Measurements from ENCODE around the gene THEMIS2.
"Not testable (repeated sequence)": the region's sequence is repeated elsewhere in the genome, so short reads cannot be mapped to it uniquely, and the experiment has no call there.

The THEMIS2 gene

GRCh38 chr1:27863538-27863915 is 8.8 kb upstream of the THEMIS2 start:
- DNase-seq, result no peak

- no peak for DNase-seq
Measured at GRCh38 chr1:27864264-27864895, 8.0 kb upstream of the THEMIS2 start.

GRCh38 chr1:27865821-27866220 is 6.5 kb upstream of the THEMIS2 start:
- DNase-seq, result no peak

GRCh38 chr1:27868556-27868931 is 3.8 kb upstream of the THEMIS2 start:
- DNase-seq, result no peak

- DNase-seq, result no peak
Measured at GRCh38 chr1:27868932-27869718, 3.2 kb upstream of the THEMIS2 start.

- DNase-seq, result no peak
Measured at GRCh38 chr1:27869719-27870085, 2.6 kb upstream of the THEMIS2 start.

- not testable (repeated sequence) for DNase-seq
Measured at GRCh38 chr1:27871076-27871475, 1.3 kb upstream of the THEMIS2 start.

- no peak for DNase-seq
Measured at GRCh38 chr1:27872802-27873551, 633 bp downstream of the THEMIS2 start.

- DNase-seq, result no peak
Measured at GRCh38 chr1:27873671-27874384, 1.5 kb downstream of the THEMIS2 start.

- DNase-seq, result no peak
Measured at GRCh38 chr1:27876341-27877114, 4.2 kb downstream of the THEMIS2 start.

GRCh38 chr1:27877115-27877416 is 4.7 kb downstream of the THEMIS2 start:
- no peak for DNase-seq

GRCh38 chr1:27878039-27878438 is 5.7 kb downstream of the THEMIS2 start:
- no peak for DNase-seq

- no peak for DNase-seq
Measured at GRCh38 chr1:27878787-27879335, 6.5 kb downstream of the THEMIS2 start.

GRCh38 chr1:27879374-27880082 is 7.2 kb downstream of the THEMIS2 start:
- no peak for DNase-seq

- no peak for DNase-seq
Measured at GRCh38 chr1:27882543-27882903, 10.2 kb downstream of the THEMIS2 start.

GRCh38 chr1:27883536-27883935 is 11.2 kb downstream of the THEMIS2 start:
- no peak for DNase-seq

GRCh38 chr1:27884006-27884954 is 11.9 kb downstream of the THEMIS2 start:
- DNase-seq, result no peak

- no peak for DNase-seq
Measured at GRCh38 chr1:27885114-27885528, 12.8 kb downstream of the THEMIS2 start.

GRCh38 chr1:27885621-27886352 is 13.4 kb downstream of the THEMIS2 start:
- DNase-seq, result no peak

- DNase-seq, result no peak
Measured at GRCh38 chr1:27886353-27886679, 14.0 kb downstream of the THEMIS2 start.

All from left hindlimb (tissue), 1 donor.